Liver (tissue), 9 donors: Measurements from ENCODE around the gene CKAP5. TPM values are rescaled to one million over a fixed set of nuclear protein-coding genes. Genes with fewer than 3 reads are reported as not detected.

Source experiments
- DNase-seq: peaks from one replicate; pipeline ENCODE4 v3.0.0-alpha.2; 2017; ENCODE audit warnings: low spot score
- H3K27ac ChIP-seq, 2 donors: one replicate each; pipeline ENCODE4 v1.7.0; 2013; ENCODE audit warnings: inconsistent platforms in 2 of 2, low read length in 2 of 2, control low read depth in 1 of 2, low read depth in 1 of 2, mild to moderate bottlenecking in 1 of 2
- H3K27me3 ChIP-seq, 4 donors: one replicate each; pipeline versions ENCODE4 v1.6.1 to v1.7.0; 2013; ENCODE audit warnings: low read length in 3 of 4, inconsistent platforms in 1 of 4, mild to moderate bottlenecking in 1 of 4, moderate library complexity in 1 of 4; ENCODE audit not compliant: control insufficient read depth in 4 of 4, insufficient read depth in 4 of 4
- H3K36me3 ChIP-seq, 4 donors: one replicate each; pipeline versions ENCODE4 v1.6.1 to v1.7.0; 2013; ENCODE audit warnings: low read length in 3 of 4, mild to moderate bottlenecking in 3 of 4, low read depth in 1 of 4, moderate library complexity in 1 of 4; ENCODE audit not compliant: control insufficient read depth in 4 of 4, insufficient read depth in 3 of 4
- H3K4me1 ChIP-seq, 4 donors: one replicate each; pipeline versions ENCODE4 v1.6.1 to v1.7.0; 2013; ENCODE audit warnings: low read length in 3 of 4, mild to moderate bottlenecking in 3 of 4, moderate library complexity in 1 of 4; ENCODE audit not compliant: control insufficient read depth in 4 of 4, insufficient read depth in 4 of 4
- H3K4me3 ChIP-seq, 3 donors: one replicate each; pipeline versions ENCODE4 v1.6.1 to v1.7.0; 2013; ENCODE audit warnings: low read length in 3 of 3, control low read depth in 1 of 3, low read depth in 1 of 3, mild to moderate bottlenecking in 1 of 3
- H3K9ac ChIP-seq, 2 donors: one replicate each; pipeline ENCODE4 v1.7.0; 2013; ENCODE audit warnings: low read length in 2 of 2, mild to moderate bottlenecking in 2 of 2, moderate library complexity in 2 of 2, control low read depth in 1 of 2, low read depth in 1 of 2
- H3K9me3 ChIP-seq, 4 donors: one replicate each; pipeline versions ENCODE4 v1.6.1 to v1.7.0; 2013; ENCODE audit warnings: low read length in 3 of 4; ENCODE audit not compliant: control insufficient read depth in 4 of 4
- EGR1 ChIP-seq, 2 donors: IDR thresholded peaks; 2 replicates each; pipeline ENCODE4 v1.6.1; 2016 to 2018; ENCODE audit warnings: antibody characterized with exemption in 2 of 2, low read depth in 2 of 2
- FOXA1 ChIP-seq: IDR thresholded peaks from 2 replicates; pipeline ENCODE4 v1.6.1; 2016; ENCODE audit warnings: antibody characterized with exemption
- FOXA2 ChIP-seq: IDR thresholded peaks from 2 replicates; pipeline ENCODE4 v1.6.1; 2016; ENCODE audit warnings: antibody characterized with exemption
- GABPA ChIP-seq, 2 donors: IDR thresholded peaks in 1 of 2; conservative IDR thresholded peaks in 1 of 2; 2 replicates each; pipeline ENCODE4 v1.6.1; 2016; ENCODE audit warnings: antibody characterized with exemption in 2 of 2, mild to moderate bottlenecking in 1 of 2, moderate library complexity in 1 of 2
- HNF4A ChIP-seq, 2 donors: conservative IDR thresholded peaks; 2 replicates each; pipeline ENCODE4 v1.6.1; 2016; ENCODE audit warnings: antibody characterized with exemption in 2 of 2, mild to moderate bottlenecking in 2 of 2
- HNF4G ChIP-seq: IDR thresholded peaks from 2 replicates; pipeline ENCODE4 v1.6.1; 2016; ENCODE audit warnings: antibody characterized with exemption
- JUND ChIP-seq, 2 donors: IDR thresholded peaks; 2 replicates each; pipeline ENCODE4 v1.6.1; 2016; ENCODE audit warnings: antibody characterized with exemption in 2 of 2
- NR2F2 ChIP-seq: IDR thresholded peaks from 2 replicates; pipeline ENCODE4 v1.6.1; 2016; ENCODE audit warnings: antibody characterized with exemption
- RAD21 ChIP-seq, 2 donors: IDR thresholded peaks; 2 replicates each; pipeline ENCODE4 v1.6.1; 2016; ENCODE audit warnings: antibody characterized with exemption in 2 of 2, mild to moderate bottlenecking in 2 of 2
- RXRA ChIP-seq, 2 donors: IDR thresholded peaks; 2 replicates each; pipeline ENCODE4 v1.6.1; 2017 to 2018; ENCODE audit warnings: antibody characterized with exemption in 2 of 2, mild to moderate bottlenecking in 1 of 2
- SP1 ChIP-seq: IDR thresholded peaks from 2 replicates; pipeline ENCODE4 v1.6.1; 2018; ENCODE audit warnings: antibody characterized with exemption, mild to moderate bottlenecking
- TAF1 ChIP-seq: conservative IDR thresholded peaks from 2 replicates; pipeline ENCODE4 v1.6.1; 2016; ENCODE audit warnings: antibody characterized with exemption, mild to moderate bottlenecking
- YY1 ChIP-seq: IDR thresholded peaks from 2 replicates; pipeline ENCODE4 v1.6.1; 2016; ENCODE audit warnings: antibody characterized with exemption, mild to moderate bottlenecking
- WGBS: extraction: QIAGEN DNeasy Blood & Tissue Kit; methylation state at CpG from one replicate; pipeline ENCODE4 v1.1.7; 2013; 5-methylcytosine and 5-hydroxymethylcytosine counted together
- polyA plus RNA-seq, 2 donors: library from polyadenylated mRNA; stranded (reverse) in 1 of 2; unstranded in 1 of 2; fragments of 200-250 nt in 1 of 2; fragments of >200 nt in 1 of 2; fragmentation: Nextera tagmentation in 1 of 2; extraction: Ambion mirVana in 1 of 2; gene quantifications; one replicate each; pipeline versions ENCODE4 v1.2.1 to v1.2.3, GENCODE V29; 2013 to 2015
- total RNA-seq, 2 donors: library from RNA; depleted of rRNA; stranded (reverse); fragments of >200 nt; gene quantifications; one replicate each; pipeline ENCODE4 v1.2.3, GENCODE V29; 2014
- TF ChIP-seq, protein P1 (sequence below): fragments of 150-350 bp; IDR thresholded peaks from 2 replicates; pipeline ENCODE4 v1.5.1; 2017; ENCODE audit warnings: improper control_type of control experiment, low read depth, low read length; ENCODE audit not compliant: missing input control
- TF ChIP-seq, protein P2 (sequence below): IDR thresholded peaks from 2 replicates; pipeline ENCODE4 v1.6.1; 2016; ENCODE audit warnings: antibody characterized with exemption
- TF ChIP-seq, protein P3 (sequence below): IDR thresholded peaks from 2 replicates; pipeline ENCODE4 v1.6.1; 2016; ENCODE audit warnings: antibody characterized with exemption
- TF ChIP-seq, protein P4 (sequence below): IDR thresholded peaks from 2 replicates; pipeline ENCODE4 v1.6.1; 2016; ENCODE audit warnings: antibody characterized with exemption, mild to moderate bottlenecking
- TF ChIP-seq, protein P5 (sequence below): IDR thresholded peaks from 2 replicates; pipeline ENCODE4 v1.6.1; 2016; ENCODE audit warnings: antibody characterized with exemption
- donor health status: healthy.
- donor health status: healthy.
- donor health status: healthy.
- donor health status: healthy.
- donor health status: healthy.

Gene CKAP5
- total and polyA plus RNA-seq, 4 donors, result 6.1 to 70.4 (median 15.4) TPM

DNA sequence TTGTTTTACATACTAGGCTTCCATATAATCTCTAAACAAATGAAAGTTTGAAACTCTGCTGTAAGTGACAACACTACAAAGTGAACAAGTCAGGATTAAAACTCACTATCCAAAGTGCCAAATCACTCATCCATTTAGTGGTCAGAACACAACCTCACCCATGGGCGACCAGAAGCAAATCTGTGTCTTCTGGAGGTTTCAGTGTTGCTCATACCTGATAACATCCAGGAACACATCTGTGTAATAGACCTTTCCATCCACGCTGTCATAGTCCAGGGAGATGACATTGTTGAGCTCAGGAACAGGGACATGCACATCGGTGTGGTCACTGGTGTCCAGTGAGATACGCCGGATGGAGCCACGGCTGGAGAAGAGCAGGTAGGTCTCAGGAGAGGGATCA is 28.5 kb upstream of the CKAP5 start:
- Histone ChIP-seq H3K9ac (no peak overlapping the region), H3K4me3 (no peak overlapping the region), H3K9me3 (no peaks in the 10 kb centered on the region), H3K27me3 (no peaks in the 10 kb centered on the region), H3K4me1 (no peaks in the 10 kb centered on the region), H3K36me3 (peaks cover 0 to 3% (median 0%) of the 10 kb centered on the region in 4 donors), H3K27ac (no peak overlapping the region)
- WGBS, result 95% methylated on average over 6 of the region's 6 CpGs
- TF ChIP-seq EGR1 (IDR thresholded peaks at IDR 0.05; ENCODE audit: low read depth in 2 of 2) (no peak), JUND (IDR thresholded peaks at IDR 0.05) (no peak), SP1 (no peak), FOXA1 (no peak), HNF4G (no peak), FOXA2 (no peak), RAD21 (IDR thresholded peaks at IDR 0.05) (no peak), RXRA (IDR thresholded peaks at IDR 0.05) (no peak), TAF1 (no peak), HNF4A (conservative IDR thresholded peaks at IDR 0.05) (no peak)
- TF ChIP-seq, protein P1, sequence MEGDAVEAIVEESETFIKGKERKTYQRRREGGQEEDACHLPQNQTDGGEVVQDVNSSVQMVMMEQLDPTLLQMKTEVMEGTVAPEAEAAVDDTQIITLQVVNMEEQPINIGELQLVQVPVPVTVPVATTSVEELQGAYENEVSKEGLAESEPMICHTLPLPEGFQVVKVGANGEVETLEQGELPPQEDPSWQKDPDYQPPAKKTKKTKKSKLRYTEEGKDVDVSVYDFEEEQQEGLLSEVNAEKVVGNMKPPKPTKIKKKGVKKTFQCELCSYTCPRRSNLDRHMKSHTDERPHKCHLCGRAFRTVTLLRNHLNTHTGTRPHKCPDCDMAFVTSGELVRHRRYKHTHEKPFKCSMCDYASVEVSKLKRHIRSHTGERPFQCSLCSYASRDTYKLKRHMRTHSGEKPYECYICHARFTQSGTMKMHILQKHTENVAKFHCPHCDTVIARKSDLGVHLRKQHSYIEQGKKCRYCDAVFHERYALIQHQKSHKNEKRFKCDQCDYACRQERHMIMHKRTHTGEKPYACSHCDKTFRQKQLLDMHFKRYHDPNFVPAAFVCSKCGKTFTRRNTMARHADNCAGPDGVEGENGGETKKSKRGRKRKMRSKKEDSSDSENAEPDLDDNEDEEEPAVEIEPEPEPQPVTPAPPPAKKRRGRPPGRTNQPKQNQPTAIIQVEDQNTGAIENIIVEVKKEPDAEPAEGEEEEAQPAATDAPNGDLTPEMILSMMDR, result no peak
- no peak for DNase-seq

DNA sequence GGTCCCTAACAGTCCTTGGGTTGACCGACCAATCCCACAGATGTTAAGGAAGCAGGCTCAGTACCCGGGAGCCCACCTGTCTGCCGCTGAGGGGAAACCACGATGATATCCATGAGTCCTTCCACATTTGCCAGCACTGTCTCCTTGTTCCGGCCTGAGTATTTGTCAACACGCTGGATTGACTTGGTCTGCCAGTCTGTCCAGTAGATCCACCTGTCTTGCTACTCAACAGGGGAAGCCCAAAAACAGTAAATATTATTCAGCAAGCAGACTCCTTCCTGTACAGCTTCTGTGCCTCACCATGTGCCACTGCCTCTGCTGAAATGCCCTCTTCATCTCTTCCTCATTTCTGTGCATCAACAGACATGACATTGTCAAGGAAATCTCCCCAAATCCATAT is 22.8 kb upstream of the CKAP5 start:
- WGBS, result 95% methylated on average over 6 of the region's 6 CpGs
- Histone ChIP-seq H3K4me1 (no peaks in the 10 kb centered on the region), H3K27ac (no peak overlapping the region), H3K27me3 (no peaks in the 10 kb centered on the region), H3K4me3 (no peak overlapping the region), H3K36me3 (peaks cover 0 to 3% (median 1%) of the 10 kb centered on the region in 4 donors), H3K9ac (no peak overlapping the region), H3K9me3 (no peaks in the 10 kb centered on the region)
- no peak for DNase-seq
- TF ChIP-seq RXRA (IDR thresholded peaks at IDR 0.05) (no peak), RAD21 (IDR thresholded peaks at IDR 0.05) (no peak), JUND (IDR thresholded peaks at IDR 0.05) (no peak), HNF4A (conservative IDR thresholded peaks at IDR 0.05) (no peak), YY1 (no peak), TAF1 (no peak), FOXA2 (no peak), HNF4G (no peak), SP1 (no peak), FOXA1 (no peak), EGR1 (IDR thresholded peaks at IDR 0.05; ENCODE audit: low read depth in 2 of 2) (no peak), GABPA (IDR thresholded peaks at IDR 0.05 in 1 of 2, conservative IDR thresholded peaks at IDR 0.05 in 1 of 2) (no peak), NR2F2 (no peak)
- TF ChIP-seq, protein P2, sequence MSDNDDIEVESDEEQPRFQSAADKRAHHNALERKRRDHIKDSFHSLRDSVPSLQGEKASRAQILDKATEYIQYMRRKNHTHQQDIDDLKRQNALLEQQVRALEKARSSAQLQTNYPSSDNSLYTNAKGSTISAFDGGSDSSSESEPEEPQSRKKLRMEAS, result no peak
- TF ChIP-seq, protein P3, sequence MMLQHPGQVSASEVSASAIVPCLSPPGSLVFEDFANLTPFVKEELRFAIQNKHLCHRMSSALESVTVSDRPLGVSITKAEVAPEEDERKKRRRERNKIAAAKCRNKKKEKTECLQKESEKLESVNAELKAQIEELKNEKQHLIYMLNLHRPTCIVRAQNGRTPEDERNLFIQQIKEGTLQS, result no peak
- TF ChIP-seq, protein P1, result no peak
- TF ChIP-seq, protein P4, sequence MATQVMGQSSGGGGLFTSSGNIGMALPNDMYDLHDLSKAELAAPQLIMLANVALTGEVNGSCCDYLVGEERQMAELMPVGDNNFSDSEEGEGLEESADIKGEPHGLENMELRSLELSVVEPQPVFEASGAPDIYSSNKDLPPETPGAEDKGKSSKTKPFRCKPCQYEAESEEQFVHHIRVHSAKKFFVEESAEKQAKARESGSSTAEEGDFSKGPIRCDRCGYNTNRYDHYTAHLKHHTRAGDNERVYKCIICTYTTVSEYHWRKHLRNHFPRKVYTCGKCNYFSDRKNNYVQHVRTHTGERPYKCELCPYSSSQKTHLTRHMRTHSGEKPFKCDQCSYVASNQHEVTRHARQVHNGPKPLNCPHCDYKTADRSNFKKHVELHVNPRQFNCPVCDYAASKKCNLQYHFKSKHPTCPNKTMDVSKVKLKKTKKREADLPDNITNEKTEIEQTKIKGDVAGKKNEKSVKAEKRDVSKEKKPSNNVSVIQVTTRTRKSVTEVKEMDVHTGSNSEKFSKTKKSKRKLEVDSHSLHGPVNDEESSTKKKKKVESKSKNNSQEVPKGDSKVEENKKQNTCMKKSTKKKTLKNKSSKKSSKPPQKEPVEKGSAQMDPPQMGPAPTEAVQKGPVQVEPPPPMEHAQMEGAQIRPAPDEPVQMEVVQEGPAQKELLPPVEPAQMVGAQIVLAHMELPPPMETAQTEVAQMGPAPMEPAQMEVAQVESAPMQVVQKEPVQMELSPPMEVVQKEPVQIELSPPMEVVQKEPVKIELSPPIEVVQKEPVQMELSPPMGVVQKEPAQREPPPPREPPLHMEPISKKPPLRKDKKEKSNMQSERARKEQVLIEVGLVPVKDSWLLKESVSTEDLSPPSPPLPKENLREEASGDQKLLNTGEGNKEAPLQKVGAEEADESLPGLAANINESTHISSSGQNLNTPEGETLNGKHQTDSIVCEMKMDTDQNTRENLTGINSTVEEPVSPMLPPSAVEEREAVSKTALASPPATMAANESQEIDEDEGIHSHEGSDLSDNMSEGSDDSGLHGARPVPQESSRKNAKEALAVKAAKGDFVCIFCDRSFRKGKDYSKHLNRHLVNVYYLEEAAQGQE, result no peak
- TF ChIP-seq, protein P5, sequence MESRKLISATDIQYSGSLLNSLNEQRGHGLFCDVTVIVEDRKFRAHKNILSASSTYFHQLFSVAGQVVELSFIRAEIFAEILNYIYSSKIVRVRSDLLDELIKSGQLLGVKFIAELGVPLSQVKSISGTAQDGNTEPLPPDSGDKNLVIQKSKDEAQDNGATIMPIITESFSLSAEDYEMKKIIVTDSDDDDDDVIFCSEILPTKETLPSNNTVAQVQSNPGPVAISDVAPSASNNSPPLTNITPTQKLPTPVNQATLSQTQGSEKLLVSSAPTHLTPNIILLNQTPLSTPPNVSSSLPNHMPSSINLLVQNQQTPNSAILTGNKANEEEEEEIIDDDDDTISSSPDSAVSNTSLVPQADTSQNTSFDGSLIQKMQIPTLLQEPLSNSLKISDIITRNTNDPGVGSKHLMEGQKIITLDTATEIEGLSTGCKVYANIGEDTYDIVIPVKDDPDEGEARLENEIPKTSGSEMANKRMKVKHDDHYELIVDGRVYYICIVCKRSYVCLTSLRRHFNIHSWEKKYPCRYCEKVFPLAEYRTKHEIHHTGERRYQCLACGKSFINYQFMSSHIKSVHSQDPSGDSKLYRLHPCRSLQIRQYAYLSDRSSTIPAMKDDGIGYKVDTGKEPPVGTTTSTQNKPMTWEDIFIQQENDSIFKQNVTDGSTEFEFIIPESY, result no peak
